ENCODE results near the gene MAD2L2.

- no peak for TF ChIP-seq CTCF (IDR thresholded peaks at IDR 0.05; ENCODE audit: low read length)
- TF ChIP-seq EZH2 (IDR thresholded peaks at IDR 0.05; ENCODE audit: borderline replicate concordance, low read length): no peak
These were observed 54.4 kb downstream of the MAD2L2 start for GRCh38 chr1:11626551-11626950.

Data from OCI-LY1 (cell line).